ENCODE data around the gene TMEM114. TPM values are rescaled to one million over a fixed set of nuclear protein-coding genes. Genes with fewer than 3 reads are reported as not detected.
"Not testable (repeated sequence)": the region's sequence is repeated elsewhere in the genome, so short reads cannot be mapped to it uniquely, and the experiment has no call there.

The TMEM114 gene
- polyA plus RNA-seq, 6 donors from 2014 or later: not detected

GRCh38 chr16:8564934-8565345 lies 25.4 kb downstream of the TMEM114 start:
- DNase-seq (no peak), ATAC-seq (ENCODE audit: low read depth in 2 of 2) (no peak)
- H3K27me3 Mint-ChIP-seq: peaks cover 2 to 6% (median 3%) of the 10 kb centered on the region in 3 donors
- no peak overlapping the region for H3K27ac Mint-ChIP-seq
- no peak overlapping the region for H3K4me3 Mint-ChIP-seq
- no peaks in the 10 kb centered on the region for H3K9me3 Mint-ChIP-seq
- peaks cover 6 to 9% (median 7%) of the 10 kb centered on the region in 3 donors for H3K4me1 Mint-ChIP-seq
- no peaks in the 10 kb centered on the region for H3K36me3 Mint-ChIP-seq

DNA sequence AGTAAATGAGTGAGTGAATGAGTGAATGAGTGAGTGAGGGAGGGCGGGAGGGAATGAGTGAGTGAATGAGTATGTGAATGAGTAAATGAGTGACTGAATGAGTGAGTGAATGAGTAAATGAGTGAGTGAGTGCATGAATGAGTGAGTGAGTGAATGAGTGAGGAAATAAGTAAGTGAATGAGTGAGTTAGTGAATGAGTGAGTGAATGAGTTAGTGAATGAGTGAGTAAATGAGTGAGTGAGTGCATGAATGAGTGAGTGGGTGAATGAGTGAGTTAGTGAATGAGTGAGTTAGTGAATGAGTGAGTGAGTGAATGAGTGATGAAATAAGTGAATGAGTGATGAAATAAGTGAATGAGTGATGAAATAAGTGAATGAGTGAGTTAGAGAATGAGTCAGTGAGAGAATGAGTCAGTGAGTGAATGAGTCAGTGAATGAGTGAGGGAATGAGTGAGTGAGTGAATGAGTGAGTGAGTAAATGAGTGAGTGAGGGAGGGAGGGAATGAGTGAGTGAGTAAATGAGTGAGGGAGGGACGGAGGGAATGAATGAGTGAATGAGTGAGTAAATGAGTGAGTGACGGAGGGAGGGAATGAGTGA lies 26.3 kb downstream of the TMEM114 start:
- H3K4me1 Mint-ChIP-seq; DNase-seq; H3K36me3 Mint-ChIP-seq; H3K9me3 Mint-ChIP-seq; H3K27ac Mint-ChIP-seq; ATAC-seq (ENCODE audit: low read depth in 2 of 2); H3K27me3 Mint-ChIP-seq; H3K4me3 Mint-ChIP-seq: not testable (repeated sequence)

GRCh38 chr16:8561496-8561895 lies 28.8 kb downstream of the TMEM114 start:
- no peak for DNase-seq
- peaks cover 0 to 10% (median 9%) of the 10 kb centered on the region in 3 donors for H3K27me3 Mint-ChIP-seq
- H3K4me1 Mint-ChIP-seq: no peaks in the 10 kb centered on the region
- no peak overlapping the region for H3K4me3 Mint-ChIP-seq
- H3K9me3 Mint-ChIP-seq: no peaks in the 10 kb centered on the region
- ATAC-seq (ENCODE audit: low read depth in 2 of 2): no peak
- H3K27ac Mint-ChIP-seq: no peak overlapping the region
- no peaks in the 10 kb centered on the region for H3K36me3 Mint-ChIP-seq

DNA sequence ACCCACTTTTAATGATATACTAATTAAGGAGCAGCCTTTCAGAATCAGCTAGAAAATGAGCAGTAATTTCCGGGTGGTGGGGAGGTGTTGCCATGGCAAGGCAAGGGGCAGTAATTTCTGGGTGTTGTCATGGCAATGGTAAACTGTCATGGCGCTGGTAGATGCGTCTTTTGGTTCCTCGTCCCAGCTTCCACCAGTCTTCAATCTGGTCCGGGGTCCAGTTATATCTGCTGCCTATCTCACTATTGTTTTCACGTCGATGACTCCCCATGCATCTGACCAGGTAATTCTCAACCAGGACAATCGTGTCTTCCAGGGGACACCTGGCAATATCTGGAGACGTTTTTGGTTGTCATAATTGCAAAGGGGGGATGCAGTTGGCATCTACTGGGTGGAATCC lies 34.9 kb downstream of the TMEM114 start:
- Mint-ChIP-seq H3K4me1 (peaks cover 0 to 2% (median 0%) of the 10 kb centered on the region in 3 donors), H3K36me3 (no peaks in the 10 kb centered on the region), H3K27me3 (peaks cover 41 to 55% (median 45%) of the 10 kb centered on the region in 3 donors), H3K9me3 (peaks cover 0 to 2% (median 0%) of the 10 kb centered on the region in 7 donors), H3K27ac (no peak overlapping the region), H3K4me3 (no peak overlapping the region)
- no peak for ATAC-seq (ENCODE audit: low read depth in 2 of 2)
- no peak for DNase-seq

DNA sequence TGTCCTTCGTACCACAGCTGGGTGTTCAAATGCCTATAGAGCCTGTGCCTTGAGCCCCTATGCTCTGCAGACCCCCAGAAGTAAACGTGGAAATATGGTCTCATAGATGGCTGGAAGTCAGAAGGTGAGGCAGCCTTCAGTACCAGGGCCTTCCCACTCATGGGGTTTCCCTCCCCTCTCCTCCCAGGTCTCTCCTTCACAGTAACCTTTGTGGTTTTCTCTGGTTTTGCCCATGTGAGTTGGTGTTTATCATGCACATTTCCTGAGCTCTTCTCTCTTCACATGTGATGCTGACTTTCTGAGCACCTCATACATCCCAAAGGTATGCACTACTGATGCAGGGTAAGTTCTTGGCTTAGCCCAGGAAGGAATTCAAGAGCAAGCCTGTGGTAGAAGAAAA lies 35.4 kb downstream of the TMEM114 start:
- H3K27me3 Mint-ChIP-seq: peaks cover 41 to 58% (median 50%) of the 10 kb centered on the region in 3 donors
- no peak overlapping the region for H3K4me3 Mint-ChIP-seq
- DNase-seq: no peak
- peaks cover 0 to 2% (median 0%) of the 10 kb centered on the region in 7 donors for H3K9me3 Mint-ChIP-seq
- peaks cover 0 to 2% (median 0%) of the 10 kb centered on the region in 3 donors for H3K4me1 Mint-ChIP-seq
- H3K27ac Mint-ChIP-seq: no peak overlapping the region
- no peaks in the 10 kb centered on the region for H3K36me3 Mint-ChIP-seq
- ATAC-seq (ENCODE audit: low read depth in 2 of 2): no peak

- Mint-ChIP-seq H3K9me3 (peaks cover 0 to 2% (median 0%) of the 10 kb centered on the region in 7 donors), H3K27me3 (peaks cover 41 to 66% (median 58%) of the 10 kb centered on the region in 3 donors), H3K27ac (no peak overlapping the region), H3K36me3 (no peaks in the 10 kb centered on the region), H3K4me3 (no peak overlapping the region), H3K4me1 (peaks cover 0 to 2% (median 0%) of the 10 kb centered on the region in 3 donors)
- ATAC-seq (ENCODE audit: low read depth in 2 of 2) (no peak), DNase-seq (no peak)
Measured at GRCh38 chr16:8554022-8554421, 36.3 kb downstream of the TMEM114 start.

DNA sequence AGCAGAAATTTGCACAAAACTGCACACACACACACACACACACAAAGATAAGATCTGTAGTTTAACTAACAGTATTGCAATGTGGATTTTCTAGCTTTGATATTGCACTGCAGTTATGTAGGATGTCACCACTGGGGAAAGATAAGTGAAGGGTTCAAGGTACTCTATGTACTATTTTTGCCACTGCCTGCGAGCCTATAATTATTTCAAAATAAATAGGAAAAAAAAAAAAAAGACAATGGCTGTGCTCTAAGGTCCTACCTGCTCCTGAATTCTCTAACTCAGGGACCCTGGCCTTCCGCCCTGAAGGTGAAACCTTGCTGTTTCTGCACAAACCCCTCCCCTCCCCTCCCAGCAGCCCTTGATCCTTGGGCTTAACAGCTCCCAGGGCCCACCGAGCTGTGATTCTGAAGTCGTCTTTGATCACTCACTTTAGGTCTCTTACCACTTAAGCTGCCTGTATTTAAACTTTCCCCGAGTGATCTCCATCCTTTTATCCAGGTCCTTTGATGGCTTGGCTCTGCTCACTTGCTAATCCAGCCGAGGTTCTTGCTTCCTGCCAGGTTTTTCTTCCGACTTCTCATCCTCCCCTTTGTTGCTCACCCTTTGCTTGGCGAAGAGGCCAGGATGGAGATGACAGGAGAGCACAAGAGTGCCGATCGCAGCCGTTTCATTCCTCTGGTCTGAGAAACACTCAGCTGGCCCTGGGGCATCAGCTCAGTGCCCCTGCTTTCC lies 37.7 kb downstream of the TMEM114 start:
- Mint-ChIP-seq H3K9me3 (peaks cover 0 to 2% (median 0%) of the 10 kb centered on the region in 7 donors), H3K36me3 (no peaks in the 10 kb centered on the region), H3K4me1 (peaks cover 0 to 2% (median 0%) of the 10 kb centered on the region in 3 donors), H3K4me3 (no peak overlapping the region), H3K27ac (no peak overlapping the region), H3K27me3 (peaks cover 47 to 73% (median 60%) of the 10 kb centered on the region in 3 donors)
- DNase-seq (no peak), ATAC-seq (ENCODE audit: low read depth in 2 of 2) (no peak)

- no peak overlapping the region for H3K27ac Mint-ChIP-seq
- H3K4me3 Mint-ChIP-seq: no peak overlapping the region
- H3K9me3 Mint-ChIP-seq: peaks cover 0 to 2% (median 0%) of the 10 kb centered on the region in 7 donors
- peaks cover 0 to 2% (median 0%) of the 10 kb centered on the region in 3 donors for H3K4me1 Mint-ChIP-seq
- no peak for DNase-seq
- ATAC-seq (ENCODE audit: low read depth in 2 of 2): no peak
- no peaks in the 10 kb centered on the region for H3K36me3 Mint-ChIP-seq
- peaks cover 44 to 72% (median 69%) of the 10 kb centered on the region in 3 donors for H3K27me3 Mint-ChIP-seq
Measured at GRCh38 chr16:8551388-8552332, 38.7 kb downstream of the TMEM114 start.

GRCh38 chr16:8550728-8551387 lies 39.5 kb downstream of the TMEM114 start:
- DNase-seq (no peak), ATAC-seq (ENCODE audit: low read depth in 2 of 2) (no peak)
- peaks cover 0 to 2% (median 0%) of the 10 kb centered on the region in 3 donors for H3K4me1 Mint-ChIP-seq
- peaks cover 45 to 70% (median 70%) of the 10 kb centered on the region in 3 donors for H3K27me3 Mint-ChIP-seq
- no peak overlapping the region for H3K4me3 Mint-ChIP-seq
- no peaks in the 10 kb centered on the region for H3K36me3 Mint-ChIP-seq
- peak overlapping the region in 1 of 6 donors; percentile 82 for H3K27ac Mint-ChIP-seq
- H3K9me3 Mint-ChIP-seq: peaks cover 0 to 2% (median 0%) of the 10 kb centered on the region in 7 donors

- ATAC-seq (ENCODE audit: low read depth in 2 of 2) (no peak), DNase-seq (no peak)
- no peak overlapping the region for H3K4me3 Mint-ChIP-seq
- peaks cover 0 to 2% (median 0%) of the 10 kb centered on the region in 3 donors for H3K4me1 Mint-ChIP-seq
- peaks cover 40 to 69% (median 61%) of the 10 kb centered on the region in 3 donors for H3K27me3 Mint-ChIP-seq
- H3K36me3 Mint-ChIP-seq: no peaks in the 10 kb centered on the region
- peaks cover 0 to 2% (median 0%) of the 10 kb centered on the region in 7 donors for H3K9me3 Mint-ChIP-seq
- H3K27ac Mint-ChIP-seq: no peak overlapping the region
Measured at GRCh38 chr16:8549843-8550412, 40.4 kb downstream of the TMEM114 start.

GRCh38 chr16:8548166-8548565 lies 42.1 kb downstream of the TMEM114 start:
- Mint-ChIP-seq H3K27me3 (peaks cover 46 to 62% (median 55%) of the 10 kb centered on the region in 3 donors), H3K9me3 (peaks cover 0 to 2% (median 0%) of the 10 kb centered on the region in 7 donors), H3K27ac (no peak overlapping the region), H3K4me3 (no peak overlapping the region), H3K4me1 (peaks cover 0 to 2% (median 0%) of the 10 kb centered on the region in 3 donors), H3K36me3 (no peaks in the 10 kb centered on the region)
- no peak for ATAC-seq (ENCODE audit: low read depth in 2 of 2)
- DNase-seq: no peak

GRCh38 chr16:8547762-8548161 lies 42.5 kb downstream of the TMEM114 start:
- Mint-ChIP-seq H3K27me3 (peaks cover 43 to 59% (median 57%) of the 10 kb centered on the region in 3 donors), H3K4me3 (no peak overlapping the region), H3K27ac (no peak overlapping the region), H3K4me1 (peaks cover 0 to under 1% (median 0%) of the 10 kb centered on the region in 3 donors), H3K36me3 (no peaks in the 10 kb centered on the region), H3K9me3 (peaks cover 0 to 2% (median 0%) of the 10 kb centered on the region in 7 donors)
- no peak for ATAC-seq (ENCODE audit: low read depth in 2 of 2)
- DNase-seq: no peak

Data from naive B cell (primary cell).